Chondrocyte (in vitro differentiated cells): ENCODE measurements around the gene SLC35F2. TPM values are rescaled to one million over a fixed set of nuclear protein-coding genes. Genes with fewer than 3 reads are reported as not detected.

Source experiments
- DNase-seq: peaks from one replicate; pipeline ENCODE4 v3.0.0; 2021; ENCODE audit warnings: mixed read lengths, low spot score
- H3K27ac Mint-ChIP-seq: one replicate; pipeline ENCODE4 v1.8.0; 2021; ENCODE audit warnings: mild to moderate bottlenecking, moderate library complexity, mixed read lengths; ENCODE audit not compliant: unreplicated experiment
- H3K27me3 Mint-ChIP-seq: 2 replicates; pipeline ENCODE4 v1.8.0; 2021; ENCODE audit warnings: low read depth, mixed read lengths
- H3K36me3 Mint-ChIP-seq: 2 replicates; pipeline ENCODE4 v1.8.0; 2021; ENCODE audit warnings: low read depth, mixed read lengths
- H3K4me1 Mint-ChIP-seq: 2 replicates; pipeline ENCODE4 v1.8.0; 2021; ENCODE audit warnings: low read depth, mild to moderate bottlenecking, mixed read lengths
- H3K4me3 Mint-ChIP-seq: one replicate; pipeline ENCODE4 v1.8.0; 2021; ENCODE audit warnings: mild to moderate bottlenecking, moderate library complexity, mixed read lengths; ENCODE audit not compliant: unreplicated experiment
- H3K9me3 Mint-ChIP-seq: 2 replicates; pipeline ENCODE4 v1.8.0; 2021; ENCODE audit warnings: low read depth, mixed read lengths
- CTCF ChIP-seq: fragments of 200-600 bp; sonication (generic); IDR thresholded peaks from 2 replicates; pipeline ENCODE4 v1.5.0; 2021; ENCODE audit warnings: antibody characterized with exemption, mild to moderate bottlenecking, moderate library complexity
- total RNA-seq: library from RNA; stranded (reverse); gene quantifications from 3 replicates; pipeline ENCODE4 v1.2.1, GENCODE V29; 2021

SLC35F2 gene
- total RNA-seq, 1 donor from 2014 or later = 5.6 TPM

- no peaks in the 10 kb centered on the region for H3K27me3 Mint-ChIP-seq
- H3K4me1 Mint-ChIP-seq = peaks cover 6% of the 10 kb centered on the region
- TF ChIP-seq CTCF = no peak
- no peak overlapping the region for H3K27ac Mint-ChIP-seq
- no peaks in the 10 kb centered on the region for H3K36me3 Mint-ChIP-seq
- no peak overlapping the region for H3K4me3 Mint-ChIP-seq
- no peak for DNase-seq
- no peaks in the 10 kb centered on the region for H3K9me3 Mint-ChIP-seq
Measured at GRCh38 chr11:107816028-107816427, 42.6 kb downstream of the SLC35F2 start.

GRCh38 chr11:107810875-107811274 is 47.7 kb downstream of the SLC35F2 start:
- H3K4me3 Mint-ChIP-seq = no peak overlapping the region
- TF ChIP-seq CTCF = no peak
- DNase-seq = no peak

GRCh38 chr11:107808521-107808920 is 50.1 kb downstream of the SLC35F2 start:
- Mint-ChIP-seq H3K4me3 (no peak overlapping the region), H3K27ac (no peak overlapping the region), H3K9me3 (no peaks in the 10 kb centered on the region), H3K27me3 (no peaks in the 10 kb centered on the region), H3K36me3 (peaks cover 3% of the 10 kb centered on the region), H3K4me1 (no peaks in the 10 kb centered on the region)
- no peak for TF ChIP-seq CTCF
- no peak for DNase-seq

More at GRCh38 chr11:107810875-107811274, 47.7 kb downstream of the SLC35F2 start:
- Mint-ChIP-seq H3K4me1 (no peaks in the 10 kb centered on the region), H3K9me3 (no peaks in the 10 kb centered on the region), H3K27me3 (no peaks in the 10 kb centered on the region), H3K36me3 (no peaks in the 10 kb centered on the region), H3K27ac (no peak overlapping the region)

GRCh38 chr11:107804971-107805370 is 53.6 kb downstream of the SLC35F2 start:
- no peak overlapping the region for H3K27ac Mint-ChIP-seq

GRCh38 chr11:107804211-107804610 is 54.4 kb downstream of the SLC35F2 start:
- Mint-ChIP-seq H3K27me3 (no peaks in the 10 kb centered on the region), H3K9me3 (no peaks in the 10 kb centered on the region), H3K4me1 (peaks cover 2% of the 10 kb centered on the region), H3K4me3 (no peak overlapping the region), H3K27ac (no peak overlapping the region), H3K36me3 (peaks cover 3% of the 10 kb centered on the region)
- TF ChIP-seq CTCF = no peak
- no peak for DNase-seq

More at GRCh38 chr11:107804971-107805370, 53.6 kb downstream of the SLC35F2 start:
- no peak overlapping the region for H3K4me3 Mint-ChIP-seq
- H3K36me3 Mint-ChIP-seq = peaks cover 3% of the 10 kb centered on the region
- no peak for DNase-seq
- H3K9me3 Mint-ChIP-seq = no peaks in the 10 kb centered on the region
- H3K27me3 Mint-ChIP-seq = no peaks in the 10 kb centered on the region
- TF ChIP-seq CTCF = no peak
- no peaks in the 10 kb centered on the region for H3K4me1 Mint-ChIP-seq
